GM12864 (cell line): ENCODE results near the gene GCSH.

Source experiments
- DNase-seq: peaks from one replicate; pipeline ENCODE4 v3.0.0-alpha.2; 2011; ENCODE audit warnings: low read depth
- H3K4me3 ChIP-seq: 2 replicates; pipeline ENCODE4 v1.5.1; 2011; ENCODE audit warnings: mild to moderate bottlenecking, low read depth, low read length, control low read depth
- TF ChIP-seq, protein P1 (sequence below): IDR thresholded peaks from 2 replicates; pipeline ENCODE4 v1.5.1; 2011; ENCODE audit warnings: low read depth, mild to moderate bottlenecking, moderate library complexity, low read length, control low read depth, inconsistent platforms; ENCODE audit errors: missing control alignments

The GCSH gene

GRCh38 chr16:81042821-81043220, 53.4 kb downstream of the GCSH start:
- TF ChIP-seq, protein P1, sequence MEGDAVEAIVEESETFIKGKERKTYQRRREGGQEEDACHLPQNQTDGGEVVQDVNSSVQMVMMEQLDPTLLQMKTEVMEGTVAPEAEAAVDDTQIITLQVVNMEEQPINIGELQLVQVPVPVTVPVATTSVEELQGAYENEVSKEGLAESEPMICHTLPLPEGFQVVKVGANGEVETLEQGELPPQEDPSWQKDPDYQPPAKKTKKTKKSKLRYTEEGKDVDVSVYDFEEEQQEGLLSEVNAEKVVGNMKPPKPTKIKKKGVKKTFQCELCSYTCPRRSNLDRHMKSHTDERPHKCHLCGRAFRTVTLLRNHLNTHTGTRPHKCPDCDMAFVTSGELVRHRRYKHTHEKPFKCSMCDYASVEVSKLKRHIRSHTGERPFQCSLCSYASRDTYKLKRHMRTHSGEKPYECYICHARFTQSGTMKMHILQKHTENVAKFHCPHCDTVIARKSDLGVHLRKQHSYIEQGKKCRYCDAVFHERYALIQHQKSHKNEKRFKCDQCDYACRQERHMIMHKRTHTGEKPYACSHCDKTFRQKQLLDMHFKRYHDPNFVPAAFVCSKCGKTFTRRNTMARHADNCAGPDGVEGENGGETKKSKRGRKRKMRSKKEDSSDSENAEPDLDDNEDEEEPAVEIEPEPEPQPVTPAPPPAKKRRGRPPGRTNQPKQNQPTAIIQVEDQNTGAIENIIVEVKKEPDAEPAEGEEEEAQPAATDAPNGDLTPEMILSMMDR, result no peak
- DNase-seq, result no peak
- H3K4me3 ChIP-seq, result no peak overlapping the region

DNA sequence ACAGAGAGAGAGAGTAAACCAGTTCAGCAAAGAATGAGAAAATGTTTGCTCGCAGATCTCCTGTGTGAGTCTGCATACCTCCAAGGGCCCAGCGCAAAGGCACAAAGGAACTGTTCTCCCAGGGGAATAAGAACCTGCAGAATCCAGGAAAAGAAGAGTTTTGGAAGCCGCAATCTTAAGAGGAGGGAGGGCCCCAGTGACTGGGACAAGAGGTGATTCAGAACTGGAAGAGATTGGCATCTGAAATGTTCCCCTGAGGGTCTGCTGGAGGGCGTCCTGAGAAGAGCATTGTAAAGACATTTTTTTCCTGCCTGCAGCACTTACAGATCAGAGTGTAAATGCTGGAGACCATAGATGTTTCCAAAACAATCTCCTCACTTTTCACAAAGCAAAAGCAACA, 54.5 kb downstream of the GCSH start:
- no peak overlapping the region for H3K4me3 ChIP-seq
- TF ChIP-seq, protein P1, result no peak
- DNase-seq, result no peak

- no peak for DNase-seq
- H3K4me3 ChIP-seq, result no peak overlapping the region
- TF ChIP-seq, protein P1, result no peak
Observed at GRCh38 chr16:81040842-81041241, 55.4 kb downstream of the GCSH start.

DNA sequence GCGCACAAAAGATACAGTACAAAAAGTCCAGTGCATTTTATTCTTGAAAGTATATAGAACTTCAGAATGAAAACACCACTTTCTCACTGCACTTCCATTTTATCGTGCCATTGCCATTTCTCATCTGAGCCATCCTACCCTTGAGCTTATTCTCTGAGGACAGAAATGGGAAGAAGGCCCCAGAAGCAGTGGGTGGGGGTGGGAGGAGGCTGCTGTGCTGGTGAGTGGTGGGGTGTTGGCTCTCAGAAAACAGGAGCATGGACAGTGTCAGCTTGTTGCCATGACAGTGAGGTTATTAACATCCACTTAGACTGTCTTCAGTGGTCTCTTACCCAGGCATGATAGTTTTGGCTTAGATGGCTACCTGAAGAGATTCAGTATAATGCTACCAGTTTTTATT, 56.1 kb downstream of the GCSH start:
- no peak overlapping the region for H3K4me3 ChIP-seq
- TF ChIP-seq, protein P1, result no peak
- no peak for DNase-seq

DNA sequence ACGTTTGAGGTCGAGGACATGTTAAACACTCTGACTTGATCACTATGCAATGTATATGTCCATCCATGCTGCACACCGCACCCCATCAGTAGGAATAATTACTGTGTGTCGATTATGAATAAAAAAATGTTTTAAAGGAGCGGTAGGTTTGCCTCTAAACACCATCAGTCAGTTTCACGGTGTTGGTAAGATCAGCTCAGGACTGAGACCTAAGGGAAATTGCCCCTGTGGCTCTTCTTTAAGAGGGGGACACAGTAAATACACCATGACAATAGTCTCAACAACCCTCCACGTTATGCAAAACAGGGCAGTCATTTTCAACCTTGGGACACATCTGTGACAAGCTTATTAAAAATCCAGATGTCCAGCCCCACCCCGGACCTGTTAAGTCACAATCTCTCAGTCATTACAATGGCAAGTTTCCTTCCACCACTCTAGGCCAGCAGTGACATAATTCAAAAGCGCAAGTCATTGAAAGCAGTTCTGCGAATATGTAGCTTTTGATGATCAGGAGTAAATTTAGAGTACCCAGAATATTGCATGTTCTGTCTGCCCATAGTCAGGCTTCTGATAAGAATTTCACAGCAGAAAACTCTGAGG, 59.3 kb downstream of the GCSH start:
- TF ChIP-seq, protein P1, result no peak
- DNase-seq, result no peak
- peak overlapping the region; percentile 83 for H3K4me3 ChIP-seq

DNA sequence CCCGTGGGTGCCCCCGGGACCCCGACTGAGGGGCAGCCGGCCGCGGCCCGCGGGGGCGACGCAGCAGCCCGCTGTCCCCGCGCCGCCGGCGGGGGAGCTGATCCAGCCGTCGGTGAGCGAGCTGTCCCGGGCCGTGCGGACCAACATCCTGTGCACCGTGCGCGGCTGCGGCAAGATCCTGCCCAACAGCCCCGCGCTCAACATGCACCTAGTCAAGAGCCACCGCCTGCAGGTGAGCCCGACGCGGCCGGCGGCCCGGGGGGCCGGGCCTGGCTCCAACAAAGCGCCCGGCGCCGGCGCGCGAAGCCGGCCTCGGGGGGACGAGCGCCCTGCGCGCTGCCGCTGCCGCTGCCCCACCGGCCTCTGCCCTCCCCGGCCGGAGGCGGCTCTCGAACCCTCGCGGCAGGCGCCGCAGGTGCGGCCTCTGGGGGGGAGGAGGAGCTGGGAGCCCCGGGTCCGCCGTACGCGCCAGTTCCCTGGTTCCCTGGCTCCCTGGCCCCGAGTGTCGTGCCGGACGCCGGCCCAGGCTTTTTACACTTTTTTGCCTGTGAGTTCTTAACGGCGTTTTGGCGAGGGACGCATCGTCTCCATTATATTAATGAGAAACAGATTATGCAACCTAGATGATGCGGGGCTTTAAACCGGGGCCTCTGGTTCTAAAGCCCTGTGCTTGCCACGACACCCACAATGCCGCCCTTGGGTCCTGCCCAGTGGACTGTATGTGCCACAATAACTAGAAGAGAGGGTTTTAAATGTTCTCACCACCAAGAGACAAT, 60.0 kb downstream of the GCSH start:
- TF ChIP-seq, protein P1, result no peak
- H3K4me3 ChIP-seq, result peak overlapping the region; percentile 83
- DNase-seq, result no peak

DNA sequence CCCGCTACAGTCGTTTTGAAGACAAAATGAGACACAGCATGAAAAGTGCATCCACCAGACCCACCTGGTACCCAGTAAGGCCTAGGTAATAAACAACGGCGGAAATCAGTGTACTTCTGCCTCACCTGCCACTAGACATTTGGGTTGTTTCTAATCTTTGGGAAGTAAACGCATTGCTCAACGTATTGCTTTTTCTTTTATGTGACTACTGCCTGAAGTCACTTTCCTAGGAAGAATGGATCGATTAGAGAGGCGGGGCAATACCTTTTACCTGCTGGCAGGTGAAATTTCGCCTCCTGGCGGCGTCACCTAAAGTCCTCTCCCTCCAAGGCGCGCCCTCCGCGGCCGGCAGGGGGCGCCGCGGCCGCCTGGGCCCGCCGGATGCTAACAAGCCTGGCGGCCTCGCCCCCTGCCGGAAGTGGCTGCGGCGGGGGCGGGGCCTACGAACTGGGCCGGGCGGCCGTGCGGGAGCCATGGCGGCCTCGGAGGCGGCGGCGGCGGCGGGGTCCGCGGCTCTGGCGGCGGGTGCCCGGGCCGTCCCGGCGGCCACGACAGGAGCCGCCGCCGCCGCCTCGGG, 60.7 kb downstream of the GCSH start, which contains the start of gene ATMIN:
TSS of gene ATMIN (plus strand) at position 445 of the 577 bp plus-strand sequence. CDS start at position 474, 29 bp downstream.
- TF ChIP-seq, protein P1, result peak; percentile 92
- H3K4me3 ChIP-seq, result peak within 1 kb of the TSS; percentile 83
- peak; percentile 45 for DNase-seq
